HEK293 (cell line): ENCODE results near the gene PLAU.

ENCODE experiments used
- CTCF ChIA-PET: fragments of 350-600 bp; formaldehyde crosslinking; extraction: SDS; loops from one replicate; lab custom pipeline; 2021; ENCODE audit warnings: antibody characterized with exemption; lab: Yijun Ruan, JAX
- POLR2A ChIA-PET: fragments of 300-600 bp; formaldehyde crosslinking; extraction: SDS; loops from one replicate; lab custom pipeline; 2020; ENCODE audit warnings: antibody characterized with exemption, inconsistent platforms; lab: Yijun Ruan, JAX
- H3K27ac ChIP-seq: fragments of 200-500 bp; sonication (Bioruptor generic); 2 replicates; pipeline ENCODE4 v1.5.1; 2014; ENCODE audit warnings: low read depth, low read length, control low read depth, inconsistent platforms; ENCODE audit errors: extremely low read depth
- H3K36me3 ChIP-seq, 2 experiments: fragments of 200-500 bp in 1 of 2; sonication (Bioruptor generic) in 1 of 2; 1 replicate in 1 of 2; 2 replicates in 1 of 2; pipeline ENCODE4 v1.5.1; 2014 to 2017; ENCODE audit warnings: inconsistent platforms in 2 of 2, low read length in 2 of 2; ENCODE audit not compliant: control insufficient read depth in 2 of 2, insufficient read depth in 1 of 2
- H3K4me1 ChIP-seq: fragments of 200-500 bp; sonication (Bioruptor generic); 2 replicates; pipeline ENCODE4 v1.5.1; 2014; ENCODE audit warnings: mild to moderate bottlenecking, low read length, inconsistent platforms; ENCODE audit not compliant: control insufficient read depth, insufficient read depth
- H3K4me3 ChIP-seq: 2 replicates; pipeline ENCODE4 v1.5.1; 2011; ENCODE audit warnings: low read depth, mild to moderate bottlenecking, control low read depth, low read length, moderate library complexity
- H3K9me3 ChIP-seq: fragments of 200-500 bp; sonication (Bioruptor generic); 2 replicates; pipeline ENCODE4 v1.5.1; 2014; ENCODE audit warnings: low read depth, low read length, inconsistent platforms; ENCODE audit not compliant: control insufficient read depth, insufficient read depth
- BCL11B ChIP-seq: fragments of 450-650 bp; formaldehyde crosslinking; IDR thresholded peaks from 2 replicates; pipeline ENCODE4 v1.5.1; 2016; ENCODE audit warnings: low read depth, missing biosample characterization, missing genetic modification characterization
- EGR2 ChIP-seq: fragments of 450-650 bp; formaldehyde crosslinking; IDR thresholded peaks from 2 replicates; pipeline ENCODE4 v1.5.1; 2016; ENCODE audit warnings: low read depth, missing biosample characterization, missing genetic modification characterization
- GFI1B ChIP-seq: fragments of 450-650 bp; formaldehyde crosslinking; IDR thresholded peaks from 2 replicates; pipeline ENCODE4 v1.5.1; 2016; ENCODE audit warnings: missing biosample characterization, missing genetic modification characterization
- GLIS1 ChIP-seq: fragments of 450-650 bp; formaldehyde crosslinking; IDR thresholded peaks from 2 replicates; pipeline ENCODE4 v1.5.1; 2016; ENCODE audit warnings: missing biosample characterization, missing genetic modification characterization
- MEIS1 ChIP-seq: sonication (generic); formaldehyde crosslinking; IDR thresholded peaks from 2 replicates; pipeline ENCODE4 v1.8.1; 2022; ENCODE audit warnings: missing genetic modification reagents, mild to moderate bottlenecking, borderline replicate concordance
- REPIN1 ChIP-seq: fragments of 450-650 bp; formaldehyde crosslinking; IDR thresholded peaks from 2 replicates; pipeline ENCODE4 v1.5.1; 2017; ENCODE audit warnings: missing biosample characterization, missing genetic modification characterization, low read depth
- SCRT1 ChIP-seq: fragments of 450-650 bp; formaldehyde crosslinking; IDR thresholded peaks from 2 replicates; pipeline ENCODE4 v1.5.1; 2016; ENCODE audit warnings: missing biosample characterization, missing genetic modification characterization, borderline replicate concordance
- ZBTB7A ChIP-seq: fragments of 450-650 bp; formaldehyde crosslinking; IDR thresholded peaks from 2 replicates; pipeline ENCODE4 v1.5.1; 2016; ENCODE audit warnings: low read depth, missing biosample characterization, missing genetic modification characterization
- ZFP37 ChIP-seq: fragments of 450-650 bp; formaldehyde crosslinking; IDR thresholded peaks from 2 replicates; pipeline ENCODE4 v1.5.1; 2016; ENCODE audit warnings: missing biosample characterization, missing genetic modification characterization
- ZIC2 ChIP-seq: fragments of 450-650 bp; formaldehyde crosslinking; IDR thresholded peaks from 2 replicates; pipeline ENCODE4 v1.5.1; 2016; ENCODE audit warnings: missing biosample characterization, missing genetic modification characterization
- ZNF140 ChIP-seq: fragments of 450-650 bp; formaldehyde crosslinking; IDR thresholded peaks from 2 replicates; pipeline ENCODE4 v1.5.1; 2016; ENCODE audit warnings: missing biosample characterization, missing genetic modification characterization
- ZNF146 ChIP-seq: fragments of 450-650 bp; formaldehyde crosslinking; IDR thresholded peaks from 2 replicates; pipeline ENCODE4 v1.5.1; 2016; ENCODE audit warnings: missing biosample characterization, missing genetic modification characterization
- ZNF157 ChIP-seq: fragments of 450-650 bp; formaldehyde crosslinking; IDR thresholded peaks from 2 replicates; pipeline ENCODE4 v1.5.1; 2016; ENCODE audit warnings: missing biosample characterization, missing genetic modification characterization
- ZNF202 ChIP-seq: fragments of 450-650 bp; formaldehyde crosslinking; IDR thresholded peaks from 2 replicates; pipeline ENCODE4 v1.5.1; 2016; ENCODE audit warnings: missing biosample characterization, missing genetic modification characterization, borderline replicate concordance
- ZNF274 ChIP-seq, 2 experiments: fragments of 200-500 bp in 1 of 2; fragments of 450-650 bp in 1 of 2; sonication (Bioruptor generic) in 1 of 2; formaldehyde crosslinking in 1 of 2; IDR thresholded peaks; 2 replicates each; pipeline versions ENCODE4 v1.5.1 to v1.6.1; 2014 to 2016; ENCODE audit warnings: borderline replicate concordance in 1 of 2, inconsistent platforms in 1 of 2, low read length in 1 of 2, missing biosample characterization in 1 of 2, missing genetic modification characterization in 1 of 2
- ZNF544 ChIP-seq: fragments of 450-650 bp; formaldehyde crosslinking; IDR thresholded peaks from 2 replicates; pipeline ENCODE4 v1.5.0; 2017; ENCODE audit warnings: missing biosample characterization, missing genetic modification characterization
- ZNF596 ChIP-seq: fragments of 450-650 bp; IDR thresholded peaks from 2 replicates; pipeline ENCODE4 v1.5.0; 2018; ENCODE audit warnings: missing biosample characterization, mild to moderate bottlenecking, missing genetic modification characterization, moderate library complexity
- ZNF600 ChIP-seq: fragments of 450-650 bp; formaldehyde crosslinking; IDR thresholded peaks from 2 replicates; pipeline ENCODE4 v1.5.1; 2016; ENCODE audit warnings: missing biosample characterization, missing genetic modification characterization
- ZNF645 ChIP-seq: fragments of 450-650 bp; formaldehyde crosslinking; IDR thresholded peaks from 2 replicates; pipeline ENCODE4; 2016; ENCODE audit warnings: missing biosample characterization, missing genetic modification characterization
- TF ChIP-seq, protein P1 (sequence below): fragments of 450-650 bp; formaldehyde crosslinking; IDR thresholded peaks from 2 replicates; pipeline ENCODE4 v1.5.1; 2016; ENCODE audit warnings: missing biosample characterization, missing genetic modification characterization

The PLAU gene

DNA sequence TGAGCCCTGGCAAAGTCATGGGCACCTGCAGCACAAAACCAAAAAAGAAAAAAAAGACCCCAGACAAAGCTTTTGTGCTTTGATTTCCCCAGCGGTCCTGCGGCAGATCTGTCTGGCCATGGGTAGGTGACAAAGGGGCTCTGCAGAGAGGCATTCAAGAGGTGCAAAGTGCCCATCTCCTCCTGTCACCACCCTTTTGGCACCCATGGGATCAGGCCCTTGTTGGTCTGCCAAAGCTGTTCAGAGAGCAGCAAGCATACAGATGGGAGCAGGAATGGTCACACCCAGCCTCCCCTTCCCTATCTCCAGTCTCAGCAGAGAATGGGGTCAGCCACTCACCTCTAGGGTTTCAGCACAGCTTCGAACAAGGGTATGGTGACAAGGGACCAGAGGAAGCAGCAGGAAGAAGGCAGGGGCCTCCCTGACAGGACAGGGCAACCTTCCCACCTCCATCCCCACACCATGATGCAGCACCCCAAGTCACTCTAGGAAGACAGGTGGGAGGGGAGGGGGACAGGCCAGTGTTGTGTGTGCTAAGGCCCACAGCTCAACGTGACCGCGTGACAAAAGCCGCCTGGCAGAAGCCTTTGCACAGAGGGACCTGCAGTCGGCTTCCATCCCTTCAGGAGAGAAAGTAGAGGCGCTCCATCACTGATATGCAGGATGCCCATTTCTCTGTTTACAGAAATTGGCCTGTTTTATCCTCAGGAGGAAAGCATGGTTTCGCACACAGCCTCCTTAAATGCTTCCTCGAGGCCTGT lies 42.9 kb upstream of the PLAU start:
- peaks cover 8% of the 10 kb centered on the region for H3K4me1 ChIP-seq
- no peak overlapping the region for H3K27ac ChIP-seq
- ChIA-PET CTCF (interaction anchor here (0.7 to 1.0 kb wide), 4 partner anchors 12 to 213 kb away, joined by 3 to 6 read pairs (median 4); no protein-coding TSS in a partner anchor), POLR2A (no interaction called here)
- TF ChIP-seq GFI1B (tag by site-specific recombination) (no peak), ZNF544 (tag by site-specific recombination) (no peak), ZNF140 (no peak), GLIS1 (tag by site-specific recombination) (no peak)
- no peaks in the 10 kb centered on the region for H3K9me3 ChIP-seq
- H3K4me3 ChIP-seq: no peak overlapping the region
- H3K36me3 ChIP-seq: peaks cover 0 to 79% of the 10 kb centered on the region in 2 experiments; a peak in 1 of 3 replicates

- Histone ChIP-seq H3K27ac (no peak overlapping the region), H3K9me3 (no peaks in the 10 kb centered on the region), H3K4me3 (no peak overlapping the region), H3K4me1 (peaks cover 8% of the 10 kb centered on the region), H3K36me3 (peaks cover 0 to 72% of the 10 kb centered on the region in 2 experiments; a peak in 1 of 3 replicates)
- TF ChIP-seq, protein P1, sequence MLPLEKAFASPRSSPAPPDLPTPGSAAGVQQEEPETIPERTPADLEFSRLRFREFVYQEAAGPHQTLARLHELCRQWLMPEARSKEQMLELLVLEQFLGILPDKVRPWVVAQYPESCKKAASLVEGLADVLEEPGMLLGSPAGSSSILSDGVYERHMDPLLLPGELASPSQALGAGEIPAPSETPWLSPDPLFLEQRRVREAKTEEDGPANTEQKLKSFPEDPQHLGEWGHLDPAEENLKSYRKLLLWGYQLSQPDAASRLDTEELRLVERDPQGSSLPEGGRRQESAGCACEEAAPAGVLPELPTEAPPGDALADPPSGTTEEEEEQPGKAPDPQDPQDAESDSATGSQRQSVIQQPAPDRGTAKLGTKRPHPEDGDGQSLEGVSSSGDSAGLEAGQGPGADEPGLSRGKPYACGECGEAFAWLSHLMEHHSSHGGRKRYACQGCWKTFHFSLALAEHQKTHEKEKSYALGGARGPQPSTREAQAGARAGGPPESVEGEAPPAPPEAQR: no peak
- TF ChIP-seq ZNF202: no peak
- TF ChIP-seq SCRT1 (tag by site-specific recombination): no peak
- TF ChIP-seq MEIS1 (CRISPR knock-in tag): no peak
- no peak for TF ChIP-seq REPIN1 (tag by site-specific recombination)
- no peak for TF ChIP-seq ZBTB7A (tag by site-specific recombination)
- no peak for TF ChIP-seq ZNF600 (tag by site-specific recombination)
- TF ChIP-seq ZNF596: no peak
- no peak for TF ChIP-seq ZFP37
- POLR2A ChIA-PET: no interaction called here
- CTCF ChIA-PET: interaction anchor here (0.7 to 1.5 kb wide), 2 partner anchors 10 to 20 kb away, joined by 3 to 6 read pairs; no protein-coding TSS in a partner anchor
Observed at GRCh38 chr10:73868655-73869195, 42.2 kb upstream of the PLAU start.

DNA sequence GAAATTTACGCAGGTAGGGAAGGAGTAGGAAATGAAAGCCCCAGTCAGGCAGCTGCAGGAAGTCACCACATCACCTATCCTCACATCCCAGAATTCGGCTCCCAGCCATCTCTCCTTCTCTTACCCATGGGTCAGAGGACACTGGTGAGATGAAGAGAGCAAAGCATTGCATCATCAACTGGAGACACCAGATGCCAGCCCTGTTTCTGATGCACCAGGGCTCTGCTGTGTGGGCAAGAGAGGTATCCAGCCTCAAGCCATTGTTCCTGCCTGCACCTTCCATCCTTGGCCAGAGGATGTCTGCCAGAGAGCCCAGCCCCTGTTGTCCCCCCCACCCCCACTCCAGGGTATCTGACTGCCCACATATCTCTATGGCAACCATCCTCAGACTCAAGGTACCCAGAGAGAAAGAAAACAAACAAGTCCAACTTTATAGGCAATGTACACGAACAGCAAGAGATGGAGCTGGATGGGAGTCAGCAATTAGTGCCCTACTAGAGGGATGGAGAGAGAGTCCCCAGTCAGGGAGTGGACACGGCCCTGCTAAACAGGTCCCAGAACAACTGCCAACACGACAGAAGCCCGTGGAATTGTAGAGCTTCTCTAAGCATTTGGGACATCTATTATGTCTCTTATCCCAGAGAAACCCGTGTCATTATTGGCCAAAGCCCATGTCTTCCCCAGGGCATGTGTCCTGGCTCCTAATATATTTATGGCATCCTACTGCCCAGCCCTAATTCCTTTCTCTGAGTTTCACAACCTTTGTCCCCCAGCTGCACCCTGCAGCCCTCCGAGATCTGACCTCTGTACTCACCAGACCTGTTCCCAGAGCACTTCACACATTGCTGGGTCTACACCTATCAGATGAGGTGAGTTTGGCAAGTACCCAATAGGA lies 39.4 kb upstream of the PLAU start:
- TF ChIP-seq ZNF157 (tag by site-specific recombination): peak; percentile 62
- TF ChIP-seq ZIC2 (tag by site-specific recombination): peak; percentile 71
- TF ChIP-seq ZNF146 (tag by site-specific recombination): no peak
- no peak for TF ChIP-seq BCL11B (tag by site-specific recombination)
- peak; percentile 25; the same call in 1 of the 2 replicates for TF ChIP-seq EGR2 (tag by site-specific recombination)
- TF ChIP-seq ZNF274 (IDR thresholded peaks at IDR 0.05; ENCODE audit: low read length): no peak
- TF ChIP-seq ZNF274 (tag by site-specific recombination; IDR thresholded peaks at IDR 0.05; ENCODE audit: borderline replicate concordance): no peak
- no peak for TF ChIP-seq ZNF645 (tag by site-specific recombination)
- Histone ChIP-seq H3K4me3 (no peak overlapping the region), H3K27ac (no peak overlapping the region), H3K36me3 (peaks cover 0 to 52% of the 10 kb centered on the region in 2 experiments; a peak in 1 of 3 replicates), H3K4me1 (peaks cover 8% of the 10 kb centered on the region), H3K9me3 (no peaks in the 10 kb centered on the region)
- POLR2A ChIA-PET: interaction anchor here (0.6 kb wide), 1 partner anchor 89 kb away, joined by 3 read pairs; no protein-coding TSS in a partner anchor
- CTCF ChIA-PET: interaction anchor here (0.7 to 1.1 kb wide), 4 partner anchors 15 to 69 kb away, joined by 3 to 4 read pairs (median 4); no protein-coding TSS in a partner anchor
